Large intestine (tissue), 3 donors: ENCODE data around the gene STXBP5. TPM values are rescaled to one million over a fixed set of nuclear protein-coding genes. Genes with fewer than 3 reads are reported as not detected.

Source experiments
- DNase-seq, 2 donors: peaks; one replicate each; pipeline versions ENCODE4 v3.0.0 to v3.0.0-alpha.2; 2013
- H3K27ac ChIP-seq: one replicate; pipeline ENCODE4 v1.5.1; 2013; ENCODE audit warnings: low read length
- H3K27me3 ChIP-seq: 2 replicates; pipeline ENCODE4 v1.6.1; 2013; ENCODE audit warnings: low read length; ENCODE audit not compliant: control insufficient read depth, insufficient read depth
- H3K36me3 ChIP-seq: 2 replicates; pipeline ENCODE4 v1.6.1; 2013; ENCODE audit warnings: low read length; ENCODE audit not compliant: control insufficient read depth, insufficient read depth
- H3K4me1 ChIP-seq: one replicate; pipeline ENCODE4 v1.6.1; 2013; ENCODE audit warnings: low read length; ENCODE audit not compliant: control insufficient read depth, insufficient read depth
- H3K4me3 ChIP-seq: one replicate; pipeline ENCODE4 v1.5.1; 2013; ENCODE audit warnings: low read length
- H3K9me3 ChIP-seq: one replicate; pipeline ENCODE4 v1.6.1; 2013; ENCODE audit warnings: mild to moderate bottlenecking, low read depth, low read length, moderate library complexity; ENCODE audit not compliant: control insufficient read depth
- WGBS: methylation state at CpG from one replicate; pipeline ENCODE4 v1.1.5; 2013; ENCODE audit warnings: low lambda C conversion rate; ENCODE audit not compliant: insufficient coverage; 5-methylcytosine and 5-hydroxymethylcytosine counted together
- polyA plus RNA-seq: library from polyadenylated mRNA; unstranded; fragments of 120-200 nt; gene quantifications from one replicate; pipeline ENCODE4 v1.2.1, GENCODE V29; 2013

The STXBP5 gene
- polyA plus RNA-seq, 1 donor = 20.5 TPM

GRCh38 chr6:147177286-147177685 lies 26.9 kb upstream of the STXBP5 start:
- Histone ChIP-seq H3K4me1 (no peaks in the 10 kb centered on the region), H3K36me3 (no peaks in the 10 kb centered on the region), H3K9me3 (no peaks in the 10 kb centered on the region), H3K27ac (no peak overlapping the region), H3K4me3 (no peak overlapping the region), H3K27me3 (no peaks in the 10 kb centered on the region)
- DNase-seq = no peak
- WGBS = 100% methylated on average over 2 of the region's 3 CpGs

GRCh38 chr6:147178355-147178754 lies 25.9 kb upstream of the STXBP5 start:
- Histone ChIP-seq H3K4me3 (no peak overlapping the region), H3K27me3 (no peaks in the 10 kb centered on the region), H3K4me1 (no peaks in the 10 kb centered on the region), H3K9me3 (no peaks in the 10 kb centered on the region), H3K27ac (no peak overlapping the region), H3K36me3 (no peaks in the 10 kb centered on the region)
- DNase-seq = no peak

- Histone ChIP-seq H3K36me3 (no peaks in the 10 kb centered on the region), H3K27ac (no peak overlapping the region), H3K9me3 (no peaks in the 10 kb centered on the region), H3K27me3 (no peaks in the 10 kb centered on the region), H3K4me1 (no peaks in the 10 kb centered on the region), H3K4me3 (no peak overlapping the region)
- WGBS = 83% methylated on average over 2 of the region's 3 CpGs
- no peak for DNase-seq
These were observed 24.4 kb upstream of the STXBP5 start for GRCh38 chr6:147179809-147180208.

GRCh38 chr6:147180926-147181325 lies 23.3 kb upstream of the STXBP5 start:
- WGBS = 100% methylated on average over 3 of the region's 7 CpGs
- Histone ChIP-seq H3K36me3 (no peaks in the 10 kb centered on the region), H3K4me3 (no peak overlapping the region), H3K27ac (no peak overlapping the region), H3K27me3 (no peaks in the 10 kb centered on the region), H3K9me3 (no peaks in the 10 kb centered on the region), H3K4me1 (no peaks in the 10 kb centered on the region)
- DNase-seq = no peak

- no peak for DNase-seq
- WGBS = no CpG with 5 or more reads among the region's 1 CpG
- H3K4me3 ChIP-seq = no peak overlapping the region
- H3K9me3 ChIP-seq = no peaks in the 10 kb centered on the region
- H3K27me3 ChIP-seq = no peaks in the 10 kb centered on the region
- H3K27ac ChIP-seq = no peak overlapping the region
- no peaks in the 10 kb centered on the region for H3K4me1 ChIP-seq
- H3K36me3 ChIP-seq = no peaks in the 10 kb centered on the region
These were observed 19.8 kb upstream of the STXBP5 start for GRCh38 chr6:147184379-147184778.

GRCh38 chr6:147185216-147185615 lies 19.0 kb upstream of the STXBP5 start:
- no peaks in the 10 kb centered on the region for H3K4me1 ChIP-seq
- H3K4me3 ChIP-seq = no peak overlapping the region
- WGBS = no CpG with 5 or more reads among the region's 3 CpGs
- no peak overlapping the region for H3K27ac ChIP-seq
- no peaks in the 10 kb centered on the region for H3K36me3 ChIP-seq
- H3K9me3 ChIP-seq = no peaks in the 10 kb centered on the region
- no peak for DNase-seq
- H3K27me3 ChIP-seq = no peaks in the 10 kb centered on the region

GRCh38 chr6:147190556-147190955 lies 13.7 kb upstream of the STXBP5 start:
- no peak overlapping the region for H3K4me3 ChIP-seq
- H3K36me3 ChIP-seq = no peaks in the 10 kb centered on the region
- H3K27me3 ChIP-seq = no peaks in the 10 kb centered on the region
- no peak overlapping the region for H3K27ac ChIP-seq
- no peaks in the 10 kb centered on the region for H3K4me1 ChIP-seq
- no peaks in the 10 kb centered on the region for H3K9me3 ChIP-seq
- WGBS = no CpG with 5 or more reads among the region's 5 CpGs
- no peak for DNase-seq

GRCh38 chr6:147192278-147192911 lies 11.8 kb upstream of the STXBP5 start:
- Histone ChIP-seq H3K27ac (no peak overlapping the region), H3K4me1 (no peaks in the 10 kb centered on the region), H3K27me3 (no peaks in the 10 kb centered on the region), H3K36me3 (no peaks in the 10 kb centered on the region), H3K4me3 (no peak overlapping the region), H3K9me3 (no peaks in the 10 kb centered on the region)
- 40% methylated on average over 1 of the region's 3 CpGs for WGBS
- no peak for DNase-seq

GRCh38 chr6:147194652-147195411 lies 9.4 kb upstream of the STXBP5 start:
- no peaks in the 10 kb centered on the region for H3K36me3 ChIP-seq
- H3K27me3 ChIP-seq = no peaks in the 10 kb centered on the region
- no peak overlapping the region for H3K4me3 ChIP-seq
- H3K27ac ChIP-seq = no peak overlapping the region
- WGBS = 90% methylated on average over 2 of the region's 6 CpGs
- H3K4me1 ChIP-seq = no peaks in the 10 kb centered on the region
- no peak for DNase-seq
- no peaks in the 10 kb centered on the region for H3K9me3 ChIP-seq

- H3K4me1 ChIP-seq = no peaks in the 10 kb centered on the region
- H3K36me3 ChIP-seq = no peaks in the 10 kb centered on the region
- no CpG with 5 or more reads among the region's 3 CpGs for WGBS
- no peak for DNase-seq
- no peaks in the 10 kb centered on the region for H3K27me3 ChIP-seq
- H3K27ac ChIP-seq = no peak overlapping the region
- H3K4me3 ChIP-seq = no peak overlapping the region
- H3K9me3 ChIP-seq = no peaks in the 10 kb centered on the region
These were observed 8.7 kb upstream of the STXBP5 start for GRCh38 chr6:147195510-147195909.

GRCh38 chr6:147195987-147196386 lies 8.2 kb upstream of the STXBP5 start:
- H3K9me3 ChIP-seq = no peaks in the 10 kb centered on the region
- no peaks in the 10 kb centered on the region for H3K27me3 ChIP-seq
- no peaks in the 10 kb centered on the region for H3K36me3 ChIP-seq
- no peaks in the 10 kb centered on the region for H3K4me1 ChIP-seq
- no peak overlapping the region for H3K27ac ChIP-seq
- DNase-seq = no peak
- WGBS = 93% methylated on average over 3 of the region's 3 CpGs
- no peak overlapping the region for H3K4me3 ChIP-seq
